Mesothelial cell of epicardium (in vitro differentiated cells): Measurements from ENCODE around the gene SMIM29. TPM values are rescaled to one million over a fixed set of nuclear protein-coding genes. Genes with fewer than 3 reads are reported as not detected.
A peak's percentile ranks its signal among the peaks of the same experiment; 100 is the strongest.

ENCODE experiments used
- DNase-seq, 2 experiments: peaks; one replicate each; pipeline ENCODE4 v3.0.0; 2021; ENCODE audit warnings: low spot score in 2 of 2; ENCODE audit not compliant: unreplicated experiment in 2 of 2
- H3K27ac Mint-ChIP-seq: 2 replicates; pipeline ENCODE4 v1.8.0; 2021; ENCODE audit warnings: mixed read lengths
- H3K27me3 Mint-ChIP-seq: 2 replicates; pipeline ENCODE4 v1.8.0; 2021; ENCODE audit warnings: low read depth, mixed read lengths
- H3K36me3 Mint-ChIP-seq: 2 replicates; pipeline ENCODE4 v1.8.0; 2021; ENCODE audit warnings: mixed read lengths
- H3K4me1 Mint-ChIP-seq: 2 replicates; pipeline ENCODE4 v1.8.0; 2021; ENCODE audit warnings: mixed read lengths
- H3K4me3 Mint-ChIP-seq: 2 replicates; pipeline ENCODE4 v1.8.0; 2021; ENCODE audit warnings: mild to moderate bottlenecking, moderate library complexity, mixed read lengths
- H3K9me3 Mint-ChIP-seq: 2 replicates; pipeline ENCODE4 v1.8.0; 2021; ENCODE audit warnings: mixed read lengths
- total RNA-seq: library from RNA; stranded (reverse); gene quantifications from 3 replicates; pipeline ENCODE4 v1.2.1, GENCODE V29; 2021
- TF ChIP-seq, protein P1 (sequence below): fragments of 200-600 bp; sonication (generic); IDR thresholded peaks from one replicate; pipeline ENCODE4 v1.5.0; 2021; ENCODE audit warnings: antibody characterized with exemption; ENCODE audit not compliant: unreplicated experiment

The SMIM29 gene
- total RNA-seq, 1 donor from 2014 or later = 8.9 TPM

DNA sequence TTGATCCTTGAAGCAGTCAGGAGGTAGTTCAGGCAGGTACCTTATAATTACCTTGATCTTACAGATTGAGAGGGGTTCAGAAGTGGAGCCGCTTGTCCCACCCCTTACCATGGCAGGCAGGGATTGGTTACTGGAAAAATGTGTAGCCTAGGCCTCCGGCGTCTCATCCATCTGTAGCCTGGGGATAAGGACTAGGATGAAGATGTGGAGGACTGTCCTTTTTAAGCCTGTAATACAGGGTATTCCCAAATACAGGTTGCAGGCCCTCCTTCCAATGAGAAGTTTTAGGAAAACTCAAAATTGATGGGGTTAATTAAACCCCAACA, 9.3 kb downstream of the SMIM29 start:
- peaks cover 20% of the 10 kb centered on the region for H3K36me3 Mint-ChIP-seq
- H3K27me3 Mint-ChIP-seq = no peaks in the 10 kb centered on the region
- H3K27ac Mint-ChIP-seq = no peak overlapping the region
- H3K4me3 Mint-ChIP-seq = no peak overlapping the region
- H3K4me1 Mint-ChIP-seq = peaks cover 20% of the 10 kb centered on the region
- H3K9me3 Mint-ChIP-seq = no peaks in the 10 kb centered on the region
- DNase-seq = no peak
- TF ChIP-seq, protein P1, sequence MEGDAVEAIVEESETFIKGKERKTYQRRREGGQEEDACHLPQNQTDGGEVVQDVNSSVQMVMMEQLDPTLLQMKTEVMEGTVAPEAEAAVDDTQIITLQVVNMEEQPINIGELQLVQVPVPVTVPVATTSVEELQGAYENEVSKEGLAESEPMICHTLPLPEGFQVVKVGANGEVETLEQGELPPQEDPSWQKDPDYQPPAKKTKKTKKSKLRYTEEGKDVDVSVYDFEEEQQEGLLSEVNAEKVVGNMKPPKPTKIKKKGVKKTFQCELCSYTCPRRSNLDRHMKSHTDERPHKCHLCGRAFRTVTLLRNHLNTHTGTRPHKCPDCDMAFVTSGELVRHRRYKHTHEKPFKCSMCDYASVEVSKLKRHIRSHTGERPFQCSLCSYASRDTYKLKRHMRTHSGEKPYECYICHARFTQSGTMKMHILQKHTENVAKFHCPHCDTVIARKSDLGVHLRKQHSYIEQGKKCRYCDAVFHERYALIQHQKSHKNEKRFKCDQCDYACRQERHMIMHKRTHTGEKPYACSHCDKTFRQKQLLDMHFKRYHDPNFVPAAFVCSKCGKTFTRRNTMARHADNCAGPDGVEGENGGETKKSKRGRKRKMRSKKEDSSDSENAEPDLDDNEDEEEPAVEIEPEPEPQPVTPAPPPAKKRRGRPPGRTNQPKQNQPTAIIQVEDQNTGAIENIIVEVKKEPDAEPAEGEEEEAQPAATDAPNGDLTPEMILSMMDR = no peak

DNA sequence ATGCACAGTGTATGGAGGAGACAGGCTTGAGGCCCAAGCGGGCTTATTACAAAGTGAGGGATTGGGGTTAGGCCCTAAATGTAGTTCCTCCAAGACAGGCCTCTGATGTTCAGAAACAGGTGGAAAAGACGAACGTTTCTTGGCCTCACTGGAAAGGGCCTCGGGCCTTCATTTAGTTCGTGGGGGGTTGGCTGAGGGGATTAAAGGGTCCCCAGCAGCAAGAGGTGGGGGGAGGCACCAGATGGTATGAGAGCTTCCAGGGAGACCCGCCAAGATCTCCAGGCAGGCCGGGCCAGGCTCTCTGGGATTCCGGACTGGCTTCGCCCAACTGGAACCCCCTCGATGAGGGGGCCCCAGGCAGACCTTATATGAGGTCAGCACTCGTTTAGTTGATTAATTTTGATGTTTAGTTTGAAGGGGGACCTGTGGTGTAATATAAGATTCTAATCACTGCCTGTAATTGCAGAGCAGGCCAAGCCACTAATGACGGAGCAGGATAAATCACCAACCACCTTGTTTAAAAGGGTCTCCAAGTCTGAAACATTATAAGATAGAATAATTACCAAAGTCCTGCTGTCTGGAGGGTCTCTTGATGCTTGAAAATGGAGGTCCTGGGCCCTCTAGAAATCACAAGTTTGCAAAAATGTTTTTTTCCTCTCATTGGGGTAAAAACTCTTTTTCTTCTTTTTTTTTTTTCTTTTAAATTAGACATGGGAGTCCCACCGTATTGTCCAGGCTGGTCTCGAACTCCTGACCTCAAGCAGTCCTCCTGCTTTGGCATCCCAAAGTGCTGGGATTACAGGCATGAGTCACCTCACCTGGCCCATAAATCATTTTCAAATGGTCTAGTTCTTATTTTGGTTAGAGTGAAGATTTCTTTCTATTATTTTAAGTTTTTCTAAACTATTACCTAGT, 10.0 kb downstream of the SMIM29 start:
- peak overlapping the region; percentile 90 for H3K27ac Mint-ChIP-seq
- H3K4me3 Mint-ChIP-seq = peak overlapping the region; percentile 72
- H3K9me3 Mint-ChIP-seq = no peaks in the 10 kb centered on the region
- peaks cover 22% of the 10 kb centered on the region for H3K4me1 Mint-ChIP-seq
- no peak for DNase-seq
- H3K36me3 Mint-ChIP-seq = peaks cover 20% of the 10 kb centered on the region
- no peaks in the 10 kb centered on the region for H3K27me3 Mint-ChIP-seq
- TF ChIP-seq, protein P1 = no peak

DNA sequence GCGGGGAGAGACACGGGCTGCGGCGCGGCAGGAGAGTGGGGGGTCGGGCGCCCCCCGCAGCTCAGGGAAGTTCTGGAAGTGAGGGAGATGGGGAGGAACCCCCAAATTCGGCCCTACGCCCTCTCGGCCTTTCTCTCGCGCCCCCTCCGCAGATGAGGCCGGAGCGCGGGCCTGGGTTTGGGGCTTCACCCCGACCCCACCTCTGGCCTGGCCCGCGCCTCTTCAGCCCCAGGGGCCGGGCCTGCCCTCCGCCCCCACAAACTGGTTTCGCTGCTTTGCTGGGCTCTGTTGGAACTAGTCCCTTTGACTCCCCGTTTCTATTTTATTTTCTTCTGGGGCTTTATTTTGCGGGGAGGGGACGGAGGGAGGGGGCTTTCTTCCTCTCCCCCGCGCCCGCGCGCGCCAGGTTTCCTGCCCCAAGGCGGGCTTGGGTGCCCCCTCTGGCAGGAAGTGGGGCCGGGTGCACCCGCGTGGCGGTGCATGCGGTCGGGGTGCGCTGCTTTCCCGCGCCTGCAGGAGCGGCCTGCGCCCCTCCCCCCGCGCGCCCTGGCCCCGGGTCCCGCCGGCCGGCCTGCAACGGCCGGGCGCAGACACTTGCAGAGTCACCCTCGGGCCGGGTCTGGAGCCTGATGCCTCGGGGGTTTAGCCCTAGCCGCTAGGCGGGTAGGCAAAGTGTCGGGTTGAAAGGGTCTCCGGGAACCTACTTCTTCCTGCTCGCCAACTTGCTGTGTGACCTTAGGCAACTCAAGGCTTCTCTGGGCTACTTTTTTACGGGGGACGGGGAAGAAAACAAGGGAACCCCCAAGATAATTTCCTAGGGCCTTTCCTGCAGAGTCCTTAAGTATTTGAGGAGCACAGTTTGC, 10.9 kb downstream of the SMIM29 start:
- peak overlapping the region; percentile 74 for H3K4me3 Mint-ChIP-seq
- peaks cover 17% of the 10 kb centered on the region for H3K36me3 Mint-ChIP-seq
- H3K4me1 Mint-ChIP-seq = peaks cover 22% of the 10 kb centered on the region
- H3K27me3 Mint-ChIP-seq = no peaks in the 10 kb centered on the region
- TF ChIP-seq, protein P1 = peak; percentile 15
- no peaks in the 10 kb centered on the region for H3K9me3 Mint-ChIP-seq
- peak in 1 of 2 experiments; percentile 64 for DNase-seq
- peak overlapping the region; percentile 90 for H3K27ac Mint-ChIP-seq

DNA sequence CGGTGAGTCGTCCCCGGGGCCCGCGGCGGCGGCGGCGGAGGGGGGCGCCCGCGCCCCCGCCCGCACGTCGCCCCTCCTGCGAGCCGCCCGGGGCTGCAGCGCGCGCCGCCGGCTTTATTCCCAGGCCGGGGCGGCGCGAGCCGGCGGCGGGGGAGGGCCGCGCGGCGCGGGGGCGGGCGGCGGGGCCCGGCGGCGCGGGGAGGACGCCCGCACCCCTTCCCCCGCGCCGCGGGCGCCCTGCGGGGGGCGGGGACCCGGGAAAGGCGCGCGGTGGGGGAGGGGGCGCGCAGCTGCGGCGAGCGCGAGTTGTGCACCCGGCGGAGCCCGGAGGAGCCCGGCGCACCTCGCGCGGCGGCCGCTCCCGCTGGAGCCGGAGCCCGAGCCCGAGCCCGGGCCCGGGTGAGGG, 11.5 kb downstream of the SMIM29 start:
- Mint-ChIP-seq H3K4me1 (peaks cover 22% of the 10 kb centered on the region), H3K4me3 (peak overlapping the region; percentile 74), H3K27ac (no peak overlapping the region), H3K27me3 (no peaks in the 10 kb centered on the region), H3K36me3 (peaks cover 13% of the 10 kb centered on the region), H3K9me3 (no peaks in the 10 kb centered on the region)
- no peak for DNase-seq
- TF ChIP-seq, protein P1 = no peak

DNA sequence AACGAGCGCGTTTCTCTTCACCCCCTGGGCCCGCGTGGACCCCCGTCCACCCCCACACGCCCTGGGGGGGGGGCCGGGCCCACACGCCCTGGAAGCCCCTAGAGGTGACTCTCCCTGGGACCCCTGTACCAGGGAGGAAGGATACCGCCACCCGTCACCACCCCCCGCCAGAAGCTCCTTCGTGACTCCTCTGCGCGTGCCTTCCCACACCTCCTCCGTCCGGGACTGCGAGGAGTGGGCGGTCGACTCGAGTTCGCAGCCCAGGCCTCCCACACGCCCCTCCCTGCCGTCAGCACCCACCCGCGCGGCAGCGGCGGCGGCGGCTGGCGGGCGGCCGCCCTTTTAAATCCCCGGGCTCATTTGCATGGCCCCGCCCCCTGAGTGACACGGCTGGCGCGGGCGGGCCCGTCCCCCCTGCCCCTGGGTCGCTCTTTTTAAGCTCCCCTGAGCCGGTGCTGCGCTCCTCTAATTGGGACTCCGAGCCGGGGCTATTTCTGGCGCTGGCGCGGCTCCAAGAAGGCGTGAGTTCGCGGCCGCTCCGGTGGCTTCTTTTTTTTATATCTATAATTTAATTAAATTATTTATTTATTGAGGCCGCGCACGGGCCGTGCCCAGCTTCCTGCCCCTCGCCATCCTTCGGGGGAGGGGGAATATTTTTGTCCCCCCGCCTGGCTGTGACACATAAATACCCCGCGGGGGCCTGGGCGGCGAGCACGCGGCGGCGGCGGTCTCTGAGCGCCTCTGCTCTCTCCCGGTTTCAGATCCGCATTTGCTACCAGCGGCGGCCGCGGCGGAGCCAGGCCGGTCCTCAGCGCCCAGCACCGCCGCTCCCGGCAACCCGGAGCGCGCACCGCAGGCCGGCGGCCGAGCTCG, 12.1 kb downstream of the SMIM29 start, which contains the start of gene HMGA1:
TSS of gene HMGA1 (plus strand) at position 431 of the 873 bp plus-strand sequence. CDS start 3,908 bp downstream, outside the sequence.
- Mint-ChIP-seq H3K27ac (peak within 1 kb of the TSS; percentile 96), H3K4me1 (peaks cover 22% of the 10 kb centered on the region), H3K9me3 (no peaks in the 10 kb centered on the region), H3K27me3 (no peaks in the 10 kb centered on the region), H3K36me3 (peaks cover 8% of the 10 kb centered on the region), H3K4me3 (peak within 1 kb of the TSS; percentile 74)
- TF ChIP-seq, protein P1 = no peak
- peak; percentile 85 for DNase-seq
